PC-3 (cell line): ENCODE data around the gene NACC2. TPM values are rescaled to one million over a fixed set of nuclear protein-coding genes. Genes with fewer than 3 reads are reported as not detected.
A peak's percentile ranks its signal among the peaks of the same experiment; 100 is the strongest.

Experiments used
- ATAC-seq: fragments of 200-7000 bp; cut with Tn5 transposase; 2 replicates; pipeline ENCODE4 v1.9.1; 2020; ENCODE audit warnings: mild to moderate bottlenecking, moderate library complexity
- BruUV-seq: library from RNA; stranded (reverse); fragments of 400-500 nt; replicated peaks from 2 replicates; lab custom pipeline; 2021; lab: Mats Ljungman, UMichigan
- CTCF ChIA-PET: fragments of 300-600 bp; sonication (Branson Sonifier 250); formaldehyde crosslinking; loops from one replicate; lab custom pipeline; 2022; ENCODE audit warnings: antibody characterized with exemption; lab: Charles Lee
- POLR2A ChIA-PET: fragments of 300-600 bp; sonication (Branson Sonifier 250); formaldehyde crosslinking; loops from one replicate; lab custom pipeline; 2022; ENCODE audit warnings: antibody characterized with exemption; ENCODE audit not compliant: unreplicated experiment; lab: Charles Lee
- DNase-seq: peaks from one replicate; pipeline ENCODE4 v3.0.0-alpha.2; 2015
- H2AFZ ChIP-seq: fragments of 300-600 bp; sonication (generic); 2 replicates; pipeline ENCODE4 v1.6.0; 2016; ENCODE audit warnings: antibody characterized with exemption, low read length
- H3F3A ChIP-seq: fragments of 300-600 bp; sonication (generic); one replicate; pipeline ENCODE4 v1.6.0; 2017; ENCODE audit warnings: antibody characterized with exemption, low read length, control low read depth, mild to moderate bottlenecking; ENCODE audit not compliant: unreplicated experiment
- H3K27ac ChIP-seq: fragments of 300-600 bp; sonication (generic); 2 replicates; pipeline ENCODE4 v1.5.1; 2016; ENCODE audit warnings: mild to moderate bottlenecking, low read length
- H3K27me3 ChIP-seq: fragments of 300-600 bp; sonication (generic); 2 replicates; pipeline ENCODE4 v1.6.1; 2016; ENCODE audit warnings: low read length, mixed read lengths
- H3K36me3 ChIP-seq: fragments of 300-600 bp; sonication (generic); 2 replicates; pipeline ENCODE4 v1.6.1; 2016; ENCODE audit warnings: low read depth, mixed run types, low read length, mixed read lengths
- H3K4me1 ChIP-seq: fragments of 300-600 bp; sonication (generic); 2 replicates; pipeline ENCODE4 v1.5.1; 2016; ENCODE audit warnings: low read length; ENCODE audit not compliant: insufficient read depth
- H3K4me2 ChIP-seq: fragments of 300-600 bp; sonication (generic); 2 replicates; pipeline ENCODE4 v1.6.0; 2016; ENCODE audit warnings: low read length
- H3K4me3 ChIP-seq: fragments of 300-600 bp; sonication (generic); 2 replicates; pipeline ENCODE4 v1.5.1; 2016; ENCODE audit warnings: mild to moderate bottlenecking, low read length, mixed read lengths
- H3K79me2 ChIP-seq: fragments of 300-600 bp; sonication (generic); 2 replicates; pipeline ENCODE4 v1.6.1; 2017; ENCODE audit warnings: low read length, mixed read lengths
- H3K9ac ChIP-seq: fragments of 300-600 bp; sonication (generic); 2 replicates; pipeline ENCODE4 v1.6.0; 2016; ENCODE audit warnings: mild to moderate bottlenecking, low read length
- H3K9me2 ChIP-seq: fragments of 300-600 bp; sonication (generic); replicated peaks from 2 replicates; pipeline ENCODE4 v1.6.1; 2016; ENCODE audit warnings: mixed run types, low read length, mixed read lengths
- H3K9me3 ChIP-seq: fragments of 300-600 bp; sonication (generic); 2 replicates; pipeline ENCODE4 v1.6.1; 2016; ENCODE audit warnings: low read length, mixed read lengths
- H4K20me1 ChIP-seq: fragments of 300-600 bp; sonication (generic); 2 replicates; pipeline ENCODE4 v1.6.1; 2016; ENCODE audit warnings: low read length, mixed read lengths
- EZH2 ChIP-seq: fragments of 300-600 bp; sonication (generic); IDR thresholded peaks from one replicate; pipeline ENCODE4 v1.6.1; 2017; ENCODE audit warnings: antibody characterized with exemption, mild to moderate bottlenecking, low read length; ENCODE audit not compliant: unreplicated experiment
- EZH2phosphoT487 ChIP-seq: fragments of 300-600 bp; sonication (generic); IDR thresholded peaks from 2 replicates; pipeline ENCODE4 v1.6.1; 2018; ENCODE audit warnings: mild to moderate bottlenecking, antibody characterized with exemption, low read length, borderline replicate concordance
- intact Hi-C: fragments of 100-400 bp; cut with micrococcal nuclease; formaldehyde crosslinking; loops from 2 replicates; pipeline ENCODE4 v1.9.0; 2023
- total RNA-seq: library from RNA; depleted of rRNA; stranded (reverse); fragments of >200 nt; gene quantifications from 2 replicates; pipeline ENCODE4 v1.2.3, GENCODE V29; 2014
- TF ChIP-seq, protein P1 (sequence below): fragments of 300-600 bp; sonication (generic); conservative IDR thresholded peaks from 2 replicates; pipeline ENCODE4 v1.5.1; 2017; ENCODE audit warnings: antibody characterized with exemption, low read depth, mild to moderate bottlenecking, low read length

Gene NACC2
- total RNA-seq, 1 experiment from 2014 or later: 12.3 TPM

GRCh38 chr9:135962696-135963307, 132.3 kb downstream of the NACC2 start:
- H4K20me1 ChIP-seq: peaks cover 7% of the 10 kb centered on the region; the same call in 1 of the 2 replicates
- H3K4me1 ChIP-seq: peaks cover 10% of the 10 kb centered on the region
- H3K9me3 ChIP-seq: no peaks in the 10 kb centered on the region
- DNase-seq: no peak
- H3K79me2 ChIP-seq: peaks cover 31% of the 10 kb centered on the region
- POLR2A ChIA-PET: no interaction called here
- CTCF ChIA-PET: no interaction called here
- H3K9me2 ChIP-seq: no peaks in the 10 kb centered on the region
- intact Hi-C loops: loop anchor here (5.0 kb wide), 1 partner anchor 56 kb away; the partner anchor contains the start of gene CAMSAP1
- no peak overlapping the region for H2AFZ ChIP-seq
- no peak overlapping the region for H3K4me3 ChIP-seq
- TF ChIP-seq EZH2phosphoT487 (no peak), EZH2 (no peak)
- TF ChIP-seq, protein P1, sequence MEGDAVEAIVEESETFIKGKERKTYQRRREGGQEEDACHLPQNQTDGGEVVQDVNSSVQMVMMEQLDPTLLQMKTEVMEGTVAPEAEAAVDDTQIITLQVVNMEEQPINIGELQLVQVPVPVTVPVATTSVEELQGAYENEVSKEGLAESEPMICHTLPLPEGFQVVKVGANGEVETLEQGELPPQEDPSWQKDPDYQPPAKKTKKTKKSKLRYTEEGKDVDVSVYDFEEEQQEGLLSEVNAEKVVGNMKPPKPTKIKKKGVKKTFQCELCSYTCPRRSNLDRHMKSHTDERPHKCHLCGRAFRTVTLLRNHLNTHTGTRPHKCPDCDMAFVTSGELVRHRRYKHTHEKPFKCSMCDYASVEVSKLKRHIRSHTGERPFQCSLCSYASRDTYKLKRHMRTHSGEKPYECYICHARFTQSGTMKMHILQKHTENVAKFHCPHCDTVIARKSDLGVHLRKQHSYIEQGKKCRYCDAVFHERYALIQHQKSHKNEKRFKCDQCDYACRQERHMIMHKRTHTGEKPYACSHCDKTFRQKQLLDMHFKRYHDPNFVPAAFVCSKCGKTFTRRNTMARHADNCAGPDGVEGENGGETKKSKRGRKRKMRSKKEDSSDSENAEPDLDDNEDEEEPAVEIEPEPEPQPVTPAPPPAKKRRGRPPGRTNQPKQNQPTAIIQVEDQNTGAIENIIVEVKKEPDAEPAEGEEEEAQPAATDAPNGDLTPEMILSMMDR: no peak
- BruUV-seq: no TSS peak
- H3K27me3 ChIP-seq: no peaks in the 10 kb centered on the region
- ATAC-seq: no peak
- H3F3A ChIP-seq: no peaks in the 10 kb centered on the region
- no peak overlapping the region for H3K4me2 ChIP-seq
- no peak overlapping the region for H3K9ac ChIP-seq
- H3K36me3 ChIP-seq: no peaks in the 10 kb centered on the region
- no peak overlapping the region for H3K27ac ChIP-seq

DNA sequence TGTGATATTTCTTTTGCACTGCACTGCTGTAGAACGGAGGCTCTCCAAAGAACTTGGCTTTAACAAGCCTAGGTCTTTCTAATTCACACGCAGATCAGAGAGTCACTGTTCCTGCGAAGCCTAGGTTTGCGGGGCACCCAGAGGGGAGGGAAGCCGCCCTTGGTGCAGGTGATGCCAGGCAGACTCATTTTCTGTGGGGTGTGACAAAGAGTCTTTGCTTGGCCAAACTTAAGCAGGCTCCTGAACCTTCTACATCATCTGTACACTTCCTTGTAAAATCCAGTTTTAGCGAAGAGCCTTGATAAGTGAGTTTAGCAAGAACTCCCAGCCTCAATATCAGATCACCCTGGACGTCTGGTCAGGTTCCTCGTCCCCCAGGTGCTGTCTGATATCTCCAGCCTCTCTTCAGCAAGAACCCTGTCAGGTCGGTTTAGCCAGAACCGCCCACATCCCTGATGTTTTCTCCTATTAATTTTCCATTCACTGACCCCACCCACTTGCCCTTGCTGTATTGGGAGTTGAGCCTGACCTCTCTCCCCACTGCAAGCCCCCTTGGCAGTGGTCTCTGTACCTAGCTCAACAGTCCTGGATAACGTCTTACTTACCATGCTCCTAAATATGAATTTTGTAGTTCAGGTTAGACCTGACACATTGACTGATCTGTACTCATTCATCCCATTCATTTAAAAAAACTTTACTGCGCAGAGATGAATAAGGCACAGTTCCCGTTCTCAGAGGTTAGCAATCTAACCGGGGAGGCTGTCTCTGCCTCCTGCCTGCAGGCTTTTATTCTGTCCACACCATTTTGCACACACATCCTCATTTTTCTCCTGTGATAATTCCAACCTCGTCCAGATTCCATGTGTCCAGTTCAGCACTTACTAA, 133.0 kb downstream of the NACC2 start:
- no peaks in the 10 kb centered on the region for H3F3A ChIP-seq
- peaks cover 39% of the 10 kb centered on the region for H3K79me2 ChIP-seq
- ATAC-seq: no peak
- no peaks in the 10 kb centered on the region for H3K36me3 ChIP-seq
- CTCF ChIA-PET: no interaction called here
- POLR2A ChIA-PET: interaction anchor here (0.6 kb wide), 1 partner anchor 401 kb away, joined by 3 read pairs; no protein-coding TSS in a partner anchor
- peak overlapping the region; percentile 57 for H3K9ac ChIP-seq
- H3K4me2 ChIP-seq: peak overlapping the region; percentile 96
- H3K4me1 ChIP-seq: peaks cover 10% of the 10 kb centered on the region
- H3K27me3 ChIP-seq: no peaks in the 10 kb centered on the region
- DNase-seq: peak; percentile 18
- TF ChIP-seq, protein P1: no peak
- TF ChIP-seq EZH2phosphoT487 (no peak), EZH2 (no peak)
- no peaks in the 10 kb centered on the region for H3K9me3 ChIP-seq
- no peaks in the 10 kb centered on the region for H3K9me2 ChIP-seq
- BruUV-seq: no TSS peak
- no peak overlapping the region for H3K27ac ChIP-seq
- H2AFZ ChIP-seq: peak overlapping the region; percentile 92
- intact Hi-C loops: loop anchor here (1.0 to 5.0 kb wide), 2 partner anchors 55 to 90 kb away; partner anchors contain the start of gene CAMSAP1
- peak overlapping the region; percentile 70 for H3K4me3 ChIP-seq
- H4K20me1 ChIP-seq: peaks cover 7% of the 10 kb centered on the region; the same call in 1 of the 2 replicates
